Stimulated activated effector memory CD8-positive, alpha-beta T cell treated with anti-CD3 and anti-CD28 coated beads, Interleukin-12 subunit alpha, Interleukin-12 subunit beta, amount 100 ng/mL, for 72 hours (primary cell): ENCODE data around the gene GRIN2A.

Experiments used
- ATAC-seq: fragments of 150-1000 bp; cut with Tn5 transposase; 2 replicates; pipeline ENCODE4 v1.10.0; 2021
- DNase-seq, 2 donors: peaks; one replicate each; pipeline ENCODE4 v3.0.0; 2021 to 2022; ENCODE audit warnings: low spot score in 2 of 2
- H3K27ac Mint-ChIP-seq: one replicate; pipeline ENCODE4 v1.8.0; 2022; ENCODE audit warnings: mild to moderate bottlenecking, mixed read lengths
- H3K36me3 Mint-ChIP-seq: one replicate; pipeline ENCODE4 v1.8.0; 2022; ENCODE audit warnings: mild to moderate bottlenecking, mixed read lengths
- H3K4me1 Mint-ChIP-seq: one replicate; pipeline ENCODE4 v1.8.0; 2022; ENCODE audit warnings: mixed read lengths
- H3K4me3 Mint-ChIP-seq: one replicate; pipeline ENCODE4 v1.8.0; 2022; ENCODE audit warnings: mild to moderate bottlenecking, mixed read lengths
- H3K9me3 Mint-ChIP-seq: one replicate; pipeline ENCODE4 v1.8.0; 2022; ENCODE audit warnings: mixed read lengths

Gene GRIN2A

DNA sequence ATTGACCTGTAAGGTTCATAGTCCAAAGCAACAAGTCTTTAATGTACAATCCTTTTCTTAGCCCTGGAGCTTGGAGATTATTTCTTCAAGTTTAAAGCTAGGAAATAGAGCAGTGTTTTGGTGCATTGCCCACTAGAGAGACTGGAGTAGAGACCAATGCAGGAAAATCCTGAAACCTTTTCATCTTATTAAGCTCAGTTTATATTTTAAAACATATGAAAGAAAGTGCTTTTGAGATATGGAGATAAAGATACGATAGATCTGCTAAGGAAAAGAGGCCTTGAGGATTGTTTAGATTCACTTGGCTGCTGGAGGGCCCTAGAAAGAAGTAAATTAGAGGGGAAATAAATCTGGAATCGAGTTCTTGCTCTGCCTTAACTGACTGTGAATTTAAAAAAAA lies 212.0 kb downstream of the GRIN2A start:
- no peak for ATAC-seq
- DNase-seq, result no peak
- Mint-ChIP-seq H3K27ac (no peak overlapping the region), H3K4me1 (no peaks in the 10 kb centered on the region), H3K36me3 (no peaks in the 10 kb centered on the region), H3K9me3 (no peaks in the 10 kb centered on the region), H3K4me3 (no peak overlapping the region)

DNA sequence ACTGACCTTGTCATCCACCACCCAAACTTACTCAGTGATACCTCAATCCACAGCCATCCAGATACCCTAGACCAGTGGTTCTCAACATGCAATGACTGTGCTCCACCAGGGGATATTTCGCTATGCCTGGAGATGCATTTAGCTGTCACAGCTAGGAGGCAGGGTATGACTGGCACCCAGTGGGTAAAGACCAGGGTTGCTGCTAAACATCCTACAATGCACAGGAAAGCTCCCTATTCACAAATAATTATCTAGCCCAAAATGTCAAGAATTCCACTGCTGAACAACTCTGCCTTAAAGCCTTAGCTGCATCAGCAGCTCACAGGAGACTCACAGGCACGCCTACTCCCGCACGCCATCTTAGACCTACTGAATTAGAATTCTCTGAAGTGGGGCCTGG lies 212.6 kb downstream of the GRIN2A start:
- Mint-ChIP-seq H3K4me3 (no peak overlapping the region), H3K4me1 (no peaks in the 10 kb centered on the region), H3K9me3 (no peaks in the 10 kb centered on the region), H3K36me3 (no peaks in the 10 kb centered on the region), H3K27ac (no peak overlapping the region)
- no peak for ATAC-seq
- no peak for DNase-seq

GRCh38 chr16:9966569-9967157 lies 215.6 kb downstream of the GRIN2A start:
- ATAC-seq (peak; percentile 88), DNase-seq (no peak)
- Mint-ChIP-seq H3K27ac (no peak overlapping the region), H3K4me1 (no peaks in the 10 kb centered on the region), H3K4me3 (no peak overlapping the region), H3K9me3 (no peaks in the 10 kb centered on the region), H3K36me3 (no peaks in the 10 kb centered on the region)

GRCh38 chr16:9965079-9965478 lies 217.1 kb downstream of the GRIN2A start:
- H3K9me3 Mint-ChIP-seq, result no peaks in the 10 kb centered on the region
- H3K4me1 Mint-ChIP-seq, result no peaks in the 10 kb centered on the region
- H3K27ac Mint-ChIP-seq, result no peak overlapping the region
- DNase-seq (no peak), ATAC-seq (no peak)
- H3K36me3 Mint-ChIP-seq, result no peaks in the 10 kb centered on the region
- no peak overlapping the region for H3K4me3 Mint-ChIP-seq

DNA sequence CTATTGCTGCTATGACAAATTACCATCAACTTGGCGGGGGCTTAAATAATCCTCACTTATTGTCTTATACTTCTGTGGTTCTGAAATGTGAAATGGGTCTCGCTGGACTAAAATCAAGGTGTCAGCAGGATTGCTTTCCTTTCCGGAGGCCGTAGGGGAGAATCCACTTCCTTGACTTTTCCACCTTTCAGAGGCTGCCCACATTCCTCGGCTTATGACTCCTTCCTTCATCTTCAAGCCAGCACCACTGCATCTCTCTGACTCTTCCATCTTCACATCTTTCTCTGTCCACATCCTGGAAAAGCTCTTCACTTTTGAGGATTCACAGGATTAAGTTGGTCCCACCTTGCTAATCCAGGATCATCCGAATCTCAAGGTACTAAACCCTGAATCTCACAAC lies 217.8 kb downstream of the GRIN2A start:
- DNase-seq (no peak), ATAC-seq (no peak)
- Mint-ChIP-seq H3K9me3 (no peaks in the 10 kb centered on the region), H3K4me3 (no peak overlapping the region), H3K4me1 (no peaks in the 10 kb centered on the region), H3K36me3 (no peaks in the 10 kb centered on the region), H3K27ac (no peak overlapping the region)

- H3K4me1 Mint-ChIP-seq, result no peaks in the 10 kb centered on the region
- no peak overlapping the region for H3K4me3 Mint-ChIP-seq
- H3K27ac Mint-ChIP-seq, result no peak overlapping the region
- DNase-seq (no peak), ATAC-seq (no peak)
- peaks cover 5% of the 10 kb centered on the region for H3K9me3 Mint-ChIP-seq
- H3K36me3 Mint-ChIP-seq, result no peaks in the 10 kb centered on the region
Measured at GRCh38 chr16:9957433-9957832, 224.8 kb downstream of the GRIN2A start.

GRCh38 chr16:9957002-9957401 lies 225.2 kb downstream of the GRIN2A start:
- Mint-ChIP-seq H3K4me3 (no peak overlapping the region), H3K27ac (no peak overlapping the region), H3K36me3 (no peaks in the 10 kb centered on the region), H3K9me3 (peaks cover 5% of the 10 kb centered on the region), H3K4me1 (no peaks in the 10 kb centered on the region)
- DNase-seq (no peak), ATAC-seq (no peak)

DNA sequence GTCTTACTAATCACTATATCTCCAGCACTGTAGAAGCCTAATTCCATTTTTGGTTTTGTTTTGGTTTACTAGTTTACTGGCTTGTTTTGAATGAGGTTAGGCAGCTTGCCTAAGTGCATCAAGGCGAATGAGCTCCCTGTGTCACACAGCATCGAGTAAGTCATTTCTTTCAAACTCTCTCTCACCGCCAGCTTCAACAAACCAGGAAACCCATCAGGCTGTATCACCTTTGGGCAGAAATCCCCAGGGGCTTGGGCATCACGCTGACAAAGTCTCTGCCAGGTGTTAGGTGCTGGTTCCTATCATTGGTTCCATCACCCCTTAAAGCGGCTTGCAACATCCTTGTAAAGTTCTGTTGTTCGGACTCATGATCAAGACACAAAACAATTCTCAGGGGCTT lies 226.6 kb downstream of the GRIN2A start:
- DNase-seq, result no peak
- H3K9me3 Mint-ChIP-seq, result peaks cover 5% of the 10 kb centered on the region

GRCh38 chr16:9953908-9954570 lies 228.2 kb downstream of the GRIN2A start:
- Mint-ChIP-seq H3K9me3 (peaks cover 9% of the 10 kb centered on the region), H3K27ac (no peak overlapping the region), H3K4me3 (no peak overlapping the region), H3K36me3 (no peaks in the 10 kb centered on the region), H3K4me1 (no peaks in the 10 kb centered on the region)
- ATAC-seq (no peak), DNase-seq (no peak)

More for the DNA sequence above, 226.6 kb downstream of the GRIN2A start:
- no peak overlapping the region for H3K27ac Mint-ChIP-seq
- H3K4me1 Mint-ChIP-seq, result no peaks in the 10 kb centered on the region
- H3K4me3 Mint-ChIP-seq, result no peak overlapping the region
- no peaks in the 10 kb centered on the region for H3K36me3 Mint-ChIP-seq
- ATAC-seq, result no peak

DNA sequence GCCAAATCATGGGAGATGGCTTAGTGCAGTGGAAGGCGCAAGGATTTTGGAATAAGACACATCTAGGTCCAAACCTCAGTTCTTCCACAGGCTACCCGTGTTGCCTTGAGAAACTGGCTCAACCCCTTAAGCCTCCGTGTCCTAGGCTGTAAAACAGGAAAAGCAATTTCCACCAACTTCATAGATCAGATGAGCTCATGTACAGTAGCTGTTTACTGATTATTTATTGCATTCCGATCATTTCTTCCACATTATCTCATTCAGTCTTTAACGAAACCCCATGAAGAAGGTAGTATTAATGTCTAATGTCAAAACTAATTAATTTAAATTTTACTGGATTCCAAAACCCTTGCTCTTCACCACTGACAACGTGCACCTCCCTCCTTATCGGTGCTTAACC lies 231.6 kb downstream of the GRIN2A start:
- Mint-ChIP-seq H3K9me3 (peaks cover 13% of the 10 kb centered on the region), H3K27ac (no peak overlapping the region), H3K4me1 (no peaks in the 10 kb centered on the region), H3K4me3 (no peak overlapping the region), H3K36me3 (no peaks in the 10 kb centered on the region)
- DNase-seq, result no peak
- ATAC-seq, result no peak

DNA sequence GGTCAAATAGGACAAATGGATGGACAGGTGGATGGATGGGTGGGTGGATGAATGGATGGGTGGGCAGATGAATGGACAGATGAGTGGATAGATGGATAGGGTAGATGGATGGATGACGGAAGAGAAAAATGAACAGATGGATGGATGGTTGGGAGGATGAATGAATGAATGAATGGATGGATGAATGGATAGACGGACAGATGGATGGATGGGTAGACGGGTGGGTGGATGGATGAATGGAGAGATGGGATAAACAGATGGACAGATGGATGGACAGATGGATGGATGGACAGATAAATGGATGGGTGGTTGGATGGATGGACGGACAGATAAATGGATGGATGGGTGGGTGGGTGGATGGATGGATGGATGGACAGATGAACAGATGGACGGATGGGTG lies 232.8 kb downstream of the GRIN2A start:
- Mint-ChIP-seq H3K36me3 (no peaks in the 10 kb centered on the region), H3K4me1 (no peaks in the 10 kb centered on the region), H3K4me3 (no peak overlapping the region), H3K27ac (no peak overlapping the region), H3K9me3 (peaks cover 13% of the 10 kb centered on the region)
- ATAC-seq, result no peak
- DNase-seq, result no peak

GRCh38 chr16:9948933-9949332 lies 233.3 kb downstream of the GRIN2A start:
- no peak overlapping the region for H3K4me3 Mint-ChIP-seq

DNA sequence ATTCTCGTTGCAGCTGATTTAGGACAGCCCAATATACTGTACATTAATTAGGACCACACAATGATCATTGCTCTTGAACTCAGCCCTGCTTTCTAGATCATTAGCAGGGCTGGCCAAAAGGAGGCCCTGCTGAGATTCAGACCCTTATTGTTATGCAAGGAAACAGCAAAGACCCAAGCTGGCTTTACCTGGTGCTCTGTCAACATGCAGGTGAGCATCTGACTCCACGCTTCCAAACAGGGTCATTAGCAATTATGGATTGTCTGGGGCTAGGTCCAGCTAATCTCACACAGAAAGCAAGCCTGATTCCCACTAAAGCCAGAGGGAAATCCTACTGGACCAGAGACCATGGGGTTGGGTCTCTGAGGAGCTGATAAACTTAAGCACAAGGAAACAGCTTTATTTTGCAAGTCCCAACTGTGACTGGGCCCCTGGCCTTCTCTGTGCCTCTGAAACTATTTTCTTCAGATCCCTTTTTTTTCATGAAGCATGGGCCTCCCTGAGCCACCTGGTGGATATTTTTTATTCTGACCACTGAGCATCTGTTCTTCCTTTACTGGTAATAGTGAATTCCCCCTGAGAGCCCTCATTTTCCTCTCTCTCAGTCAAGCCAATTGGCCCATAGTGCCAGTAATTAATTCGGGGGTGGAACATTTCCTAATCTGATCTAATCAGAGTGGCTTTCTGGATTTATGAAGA lies 236.1 kb downstream of the GRIN2A start:
- Mint-ChIP-seq H3K9me3 (peaks cover 8% of the 10 kb centered on the region), H3K27ac (no peak overlapping the region), H3K36me3 (no peaks in the 10 kb centered on the region), H3K4me3 (no peak overlapping the region), H3K4me1 (no peaks in the 10 kb centered on the region)
- DNase-seq (no peak), ATAC-seq (no peak)

More at GRCh38 chr16:9948933-9949332, 233.3 kb downstream of the GRIN2A start:
- peaks cover 13% of the 10 kb centered on the region for H3K9me3 Mint-ChIP-seq
- no peaks in the 10 kb centered on the region for H3K4me1 Mint-ChIP-seq
- no peaks in the 10 kb centered on the region for H3K36me3 Mint-ChIP-seq
- ATAC-seq (no peak), DNase-seq (no peak)
- H3K27ac Mint-ChIP-seq, result no peak overlapping the region

- ATAC-seq, result no peak
- Mint-ChIP-seq H3K4me1 (no peaks in the 10 kb centered on the region), H3K36me3 (no peaks in the 10 kb centered on the region), H3K27ac (no peak overlapping the region), H3K9me3 (peaks cover 4% of the 10 kb centered on the region), H3K4me3 (no peak overlapping the region)
- no peak for DNase-seq
Measured at GRCh38 chr16:9943121-9943520, 239.1 kb downstream of the GRIN2A start.

GRCh38 chr16:9941245-9941644 lies 241.0 kb downstream of the GRIN2A start:
- Mint-ChIP-seq H3K36me3 (no peaks in the 10 kb centered on the region), H3K4me1 (no peaks in the 10 kb centered on the region), H3K27ac (no peak overlapping the region), H3K9me3 (no peaks in the 10 kb centered on the region), H3K4me3 (no peak overlapping the region)
- no peak for DNase-seq
- ATAC-seq, result no peak
